HEK293T (cell line): ENCODE data around the gene ASIC3.

Experiments used
- ARNT ChIP-seq: fragments of 450-650 bp; IDR thresholded peaks from 2 replicates; pipeline ENCODE4 v1.6.1; 2017; ENCODE audit warnings: mild to moderate bottlenecking
- ELF4 ChIP-seq: fragments of 450-650 bp; IDR thresholded peaks from 2 replicates; pipeline ENCODE4 v1.6.1; 2017; ENCODE audit warnings: antibody characterized with exemption
- FOXA1 ChIP-seq: fragments of 450-650 bp; IDR thresholded peaks from 2 replicates; pipeline ENCODE4 v1.6.1; 2016; ENCODE audit warnings: mild to moderate bottlenecking
- FOXM1 ChIP-seq: fragments of 450-650 bp; IDR thresholded peaks from 2 replicates; pipeline ENCODE4 v1.6.1; 2017; ENCODE audit warnings: mild to moderate bottlenecking, borderline replicate concordance
- HDGF ChIP-seq: fragments of 450-650 bp; IDR thresholded peaks from 2 replicates; pipeline ENCODE4 v1.6.1; 2017; ENCODE audit warnings: antibody characterized with exemption, borderline replicate concordance
- L3MBTL2 ChIP-seq: fragments of 450-650 bp; conservative IDR thresholded peaks from 2 replicates; pipeline ENCODE4 v1.6.1; 2016; ENCODE audit warnings: mild to moderate bottlenecking
- LEF1 ChIP-seq: fragments of 450-650 bp; IDR thresholded peaks from 2 replicates; pipeline ENCODE4 v1.6.1; 2017; ENCODE audit warnings: mild to moderate bottlenecking, borderline replicate concordance
- NFRKB ChIP-seq: fragments of 450-650 bp; IDR thresholded peaks from 2 replicates; pipeline ENCODE4 v1.6.1; 2016; ENCODE audit warnings: mild to moderate bottlenecking, moderate library complexity
- SP1 ChIP-seq: fragments of 450-650 bp; IDR thresholded peaks from 2 replicates; pipeline ENCODE4 v1.6.1; 2017
- SUZ12 ChIP-seq: fragments of 450-650 bp; IDR thresholded peaks from 2 replicates; pipeline ENCODE4 v1.6.1; 2016; ENCODE audit warnings: mild to moderate bottlenecking
- ZNF384 ChIP-seq: fragments of 450-650 bp; IDR thresholded peaks from 2 replicates; pipeline ENCODE4 v1.6.1; 2016
- TF ChIP-seq, protein P1 (sequence below): fragments of 450-650 bp; IDR thresholded peaks from 2 replicates; pipeline ENCODE4 v1.6.1; 2016

- TF ChIP-seq SP1 = no peak
- no peak for TF ChIP-seq FOXM1
- TF ChIP-seq ARNT = no peak
- no peak for TF ChIP-seq SUZ12
- TF ChIP-seq, protein P1, sequence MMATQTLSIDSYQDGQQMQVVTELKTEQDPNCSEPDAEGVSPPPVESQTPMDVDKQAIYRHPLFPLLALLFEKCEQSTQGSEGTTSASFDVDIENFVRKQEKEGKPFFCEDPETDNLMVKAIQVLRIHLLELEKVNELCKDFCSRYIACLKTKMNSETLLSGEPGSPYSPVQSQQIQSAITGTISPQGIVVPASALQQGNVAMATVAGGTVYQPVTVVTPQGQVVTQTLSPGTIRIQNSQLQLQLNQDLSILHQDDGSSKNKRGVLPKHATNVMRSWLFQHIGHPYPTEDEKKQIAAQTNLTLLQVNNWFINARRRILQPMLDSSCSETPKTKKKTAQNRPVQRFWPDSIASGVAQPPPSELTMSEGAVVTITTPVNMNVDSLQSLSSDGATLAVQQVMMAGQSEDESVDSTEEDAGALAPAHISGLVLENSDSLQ = no peak
- no peak for TF ChIP-seq FOXA1
- TF ChIP-seq ELF4 = no peak
- no peak for TF ChIP-seq L3MBTL2
- TF ChIP-seq ZNF384 = no peak
- TF ChIP-seq LEF1 = no peak
- TF ChIP-seq HDGF = no peak
- TF ChIP-seq NFRKB = no peak
Measured at GRCh38 chr7:151040616-151041375, 7.5 kb upstream of the ASIC3 start.
